Stimulated activated CD4-positive, alpha-beta T cell treated with anti-CD3 and anti-CD28 coated beads, Interleukin-12 subunit alpha, Interleukin-12 subunit beta, amount 100 ng/mL, for 4 hours (primary cell): ENCODE results near the gene FOXD2.
"Not testable (repeated sequence)": the region's sequence is repeated elsewhere in the genome, so short reads cannot be mapped to it uniquely, and the experiment has no call there.

ENCODE experiments used
- DNase-seq: peaks from one replicate; pipeline ENCODE4 v3.0.0-alpha.2; 2020

FOXD2 gene

GRCh38 chr1:47440599-47441081 lies 2.8 kb downstream of the FOXD2 start:
- no peak for DNase-seq

GRCh38 chr1:47441450-47442106 lies 3.7 kb downstream of the FOXD2 start:
- no peak for DNase-seq

- no peak for DNase-seq
Observed at GRCh38 chr1:47442202-47442601, 4.4 kb downstream of the FOXD2 start.

GRCh38 chr1:47442842-47443529 lies 5.1 kb downstream of the FOXD2 start:
- no peak for DNase-seq

GRCh38 chr1:47443530-47444296 lies 5.9 kb downstream of the FOXD2 start:
- DNase-seq = no peak

GRCh38 chr1:47444297-47444561 lies 6.4 kb downstream of the FOXD2 start:
- no peak for DNase-seq

GRCh38 chr1:47444562-47445465 lies 7.0 kb downstream of the FOXD2 start:
- no peak for DNase-seq

GRCh38 chr1:47445823-47446550 lies 8.1 kb downstream of the FOXD2 start:
- DNase-seq = no peak

- DNase-seq = no peak
Observed at GRCh38 chr1:47448462-47449222, 10.8 kb downstream of the FOXD2 start.

- DNase-seq = no peak
Observed at GRCh38 chr1:47449822-47450552, 12.1 kb downstream of the FOXD2 start.

- no peak for DNase-seq
Observed at GRCh38 chr1:47450606-47451005, 12.8 kb downstream of the FOXD2 start.

- DNase-seq = no peak
Observed at GRCh38 chr1:47452426-47452825, 14.6 kb downstream of the FOXD2 start.

- DNase-seq = not testable (repeated sequence)
Observed at GRCh38 chr1:47453910-47454309, 16.1 kb downstream of the FOXD2 start.

- no peak for DNase-seq
Observed at GRCh38 chr1:47456250-47456649, 18.4 kb downstream of the FOXD2 start.

GRCh38 chr1:47457547-47457946 lies 19.7 kb downstream of the FOXD2 start:
- not testable (repeated sequence) for DNase-seq

- DNase-seq = no peak
Observed at GRCh38 chr1:47459253-47459788, 21.5 kb downstream of the FOXD2 start.

GRCh38 chr1:47460040-47460439 lies 22.2 kb downstream of the FOXD2 start:
- no peak for DNase-seq

GRCh38 chr1:47460456-47460855 lies 22.6 kb downstream of the FOXD2 start:
- DNase-seq = no peak

GRCh38 chr1:47465605-47466004 lies 27.8 kb downstream of the FOXD2 start:
- no peak for DNase-seq

- DNase-seq = no peak
Observed at GRCh38 chr1:47468709-47469389, 31.0 kb downstream of the FOXD2 start.
